Measurements from ENCODE around the gene TMEM258. TPM values are rescaled to one million over a fixed set of nuclear protein-coding genes. Genes with fewer than 3 reads are reported as not detected.

Gene TMEM258
- total RNA-seq, 3 donors from 2014 or later (not counting 1 experiment from before 2014, with no cell fraction given), result 64.4 to 69.3 (median 66.1) TPM

GRCh38 chr11:61746442-61747191, 45.8 kb downstream of the TMEM258 start:
- no peak for DNase-seq
- no peaks in the 10 kb centered on the region for H3K9me3 ChIP-seq (ENCODE audit: control insufficient read depth, insufficient read depth, low read length)
- TF ChIP-seq CTCF (IDR thresholded peaks at IDR 0.05), result no peak
- Mint-ChIP-seq H3K9me3 (no peaks in the 10 kb centered on the region), H3K27ac (no peak overlapping the region), H3K4me3 (no peak overlapping the region), H3K36me3 (no peaks in the 10 kb centered on the region), H3K4me1 (no peaks in the 10 kb centered on the region), H3K27me3 (ENCODE audit: low read depth in 2 of 2) (peaks cover 8 to 13% of the 10 kb centered on the region in 2 donors)
- peaks cover 3% of the 10 kb centered on the region for H3K27me3 ChIP-seq (ENCODE audit: control insufficient read depth, insufficient read depth, low read length)
- H3K27ac ChIP-seq (ENCODE audit: low read length), result no peak overlapping the region
- intact Hi-C loops (cut with micrococcal nuclease), result loop anchor here (2.0 kb wide), 1 partner anchor 30 kb away; no protein-coding TSS in a partner anchor
- no peaks in the 10 kb centered on the region for H3K36me3 ChIP-seq (ENCODE audit: control insufficient read depth, insufficient read depth, low read length)
- no peak overlapping the region for H3K4me3 ChIP-seq (ENCODE audit: low read length)
- ATAC-seq, result no peak
- WGBS (ENCODE audit: insufficient coverage), result 85% methylated on average over 17 of the region's 19 CpGs
- no peaks in the 10 kb centered on the region for H3K4me1 ChIP-seq (ENCODE audit: control insufficient read depth, insufficient read depth, low read length)

GRCh38 chr11:61745781-61746441, 46.5 kb downstream of the TMEM258 start:
- no peak overlapping the region for H3K27ac ChIP-seq (ENCODE audit: low read length)
- ATAC-seq (no peak), DNase-seq (no peak)
- H3K4me1 Mint-ChIP-seq, result no peaks in the 10 kb centered on the region
- H3K36me3 ChIP-seq (ENCODE audit: control insufficient read depth, insufficient read depth, low read length), result no peaks in the 10 kb centered on the region
- H3K27me3 ChIP-seq (ENCODE audit: control insufficient read depth, insufficient read depth, low read length), result peaks cover 2% of the 10 kb centered on the region
- TF ChIP-seq CTCF (IDR thresholded peaks at IDR 0.05), result no peak
- no peak overlapping the region for H3K27ac Mint-ChIP-seq
- no peak overlapping the region for H3K4me3 Mint-ChIP-seq
- no peaks in the 10 kb centered on the region for H3K36me3 Mint-ChIP-seq
- intact Hi-C loops (cut with micrococcal nuclease), result loop anchor here (2.0 kb wide), 1 partner anchor 31 kb away; no protein-coding TSS in a partner anchor
- H3K4me3 ChIP-seq (ENCODE audit: low read length), result no peak overlapping the region
- no peaks in the 10 kb centered on the region for H3K9me3 ChIP-seq (ENCODE audit: control insufficient read depth, insufficient read depth, low read length)
- no peaks in the 10 kb centered on the region for H3K4me1 ChIP-seq (ENCODE audit: control insufficient read depth, insufficient read depth, low read length)
- 88% methylated on average over 15 of the region's 15 CpGs for WGBS (ENCODE audit: insufficient coverage)
- peaks cover 3 to 9% of the 10 kb centered on the region in 2 donors for H3K27me3 Mint-ChIP-seq (ENCODE audit: low read depth in 2 of 2)
- H3K9me3 Mint-ChIP-seq, result no peaks in the 10 kb centered on the region

- Mint-ChIP-seq H3K36me3 (no peaks in the 10 kb centered on the region), H3K4me3 (no peak overlapping the region), H3K27me3 (ENCODE audit: low read depth in 2 of 2) (peaks cover 0 to 6% of the 10 kb centered on the region in 2 donors), H3K9me3 (no peaks in the 10 kb centered on the region), H3K27ac (no peak overlapping the region), H3K4me1 (no peaks in the 10 kb centered on the region)
- no peaks in the 10 kb centered on the region for H3K9me3 ChIP-seq (ENCODE audit: control insufficient read depth, insufficient read depth, low read length)
- no peak overlapping the region for H3K4me3 ChIP-seq (ENCODE audit: low read length)
- no peak for ATAC-seq
- no peak overlapping the region for H3K27ac ChIP-seq (ENCODE audit: low read length)
- WGBS (ENCODE audit: insufficient coverage), result 90% methylated on average over 10 of the region's 10 CpGs
- intact Hi-C loops (cut with micrococcal nuclease), result no loop called here
- no peaks in the 10 kb centered on the region for H3K36me3 ChIP-seq (ENCODE audit: control insufficient read depth, insufficient read depth, low read length)
- TF ChIP-seq CTCF (IDR thresholded peaks at IDR 0.05), result no peak
- H3K4me1 ChIP-seq (ENCODE audit: control insufficient read depth, insufficient read depth, low read length), result no peaks in the 10 kb centered on the region
- H3K27me3 ChIP-seq (ENCODE audit: control insufficient read depth, insufficient read depth, low read length), result no peaks in the 10 kb centered on the region
- no peak for DNase-seq
Observed at GRCh38 chr11:61744609-61745156, 47.7 kb downstream of the TMEM258 start.
